Stimulated activated CD8-positive, alpha-beta memory T cell treated with anti-CD3 and anti-CD28 coated beads, Interleukin-2, amount 100 ng/mL, for 1 hour (primary cell): Measurements from ENCODE around the gene CYP4F12.

ENCODE experiments used
- DNase-seq, 2 donors: peaks; one replicate each; pipeline ENCODE4 v3.0.0-alpha.2; 2020; ENCODE audit warnings: low read depth in 2 of 2

Gene CYP4F12

GRCh38 chr19:15714638-15715037, 41.8 kb downstream of the CYP4F12 start:
- no peak for DNase-seq

GRCh38 chr19:15715642-15716041, 42.8 kb downstream of the CYP4F12 start:
- no peak for DNase-seq

GRCh38 chr19:15717809-15718208, 44.9 kb downstream of the CYP4F12 start:
- no peak for DNase-seq

DNA sequence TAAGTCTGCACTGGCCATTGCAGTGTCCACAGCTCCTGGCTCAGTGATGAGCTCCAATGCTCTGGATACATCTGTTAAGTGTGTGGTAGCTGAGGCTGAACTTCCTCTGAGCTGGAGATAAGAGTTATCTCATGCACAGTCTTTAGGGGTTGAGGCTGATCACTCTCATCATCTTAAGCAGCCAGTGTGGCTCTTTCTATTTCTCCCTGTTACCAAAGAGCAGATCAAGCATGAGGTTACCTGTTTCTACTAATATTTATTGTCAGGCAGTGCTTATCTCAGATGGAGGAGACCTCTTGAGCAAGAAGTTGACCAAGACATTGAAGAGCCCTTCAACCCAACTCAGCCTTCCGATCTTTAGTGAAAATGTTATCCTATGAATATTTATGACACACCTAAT, 48.4 kb downstream of the CYP4F12 start:
- DNase-seq: no peak

DNA sequence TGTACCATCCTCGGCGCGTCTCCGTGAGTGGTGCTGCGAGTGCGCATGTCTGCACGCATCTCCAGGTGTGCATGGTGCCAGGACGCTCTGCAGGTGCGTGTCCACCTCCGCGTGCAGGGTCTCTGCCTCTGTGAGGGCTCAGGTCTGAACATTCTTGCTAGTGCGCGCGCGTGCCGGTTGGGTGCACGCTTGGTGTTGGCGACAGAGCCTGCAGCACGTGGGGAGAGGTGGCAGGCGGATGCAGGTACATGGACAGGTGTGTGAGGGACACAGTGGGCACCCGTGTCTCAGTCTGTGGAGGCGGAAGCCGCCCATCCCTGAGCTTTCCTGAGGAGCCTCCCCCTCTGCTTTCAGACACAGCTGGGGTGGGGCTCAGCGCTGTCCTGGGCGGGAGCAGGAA, 50.1 kb downstream of the CYP4F12 start:
- DNase-seq: no peak

- DNase-seq: no peak
Observed at GRCh38 chr19:15727724-15728123, 54.8 kb downstream of the CYP4F12 start, which contains the start of gene OR10H2. TSS of gene OR10H2 (plus strand) at chr19:15728024. CDS start at chr19:15728044, 20 bp downstream.

GRCh38 chr19:15730538-15730937, 57.7 kb downstream of the CYP4F12 start:
- no peak for DNase-seq

- DNase-seq: no peak
Observed at GRCh38 chr19:15732388-15732787, 59.5 kb downstream of the CYP4F12 start.

- no peak for DNase-seq
Observed at GRCh38 chr19:15733895-15734294, 61.0 kb downstream of the CYP4F12 start.

DNA sequence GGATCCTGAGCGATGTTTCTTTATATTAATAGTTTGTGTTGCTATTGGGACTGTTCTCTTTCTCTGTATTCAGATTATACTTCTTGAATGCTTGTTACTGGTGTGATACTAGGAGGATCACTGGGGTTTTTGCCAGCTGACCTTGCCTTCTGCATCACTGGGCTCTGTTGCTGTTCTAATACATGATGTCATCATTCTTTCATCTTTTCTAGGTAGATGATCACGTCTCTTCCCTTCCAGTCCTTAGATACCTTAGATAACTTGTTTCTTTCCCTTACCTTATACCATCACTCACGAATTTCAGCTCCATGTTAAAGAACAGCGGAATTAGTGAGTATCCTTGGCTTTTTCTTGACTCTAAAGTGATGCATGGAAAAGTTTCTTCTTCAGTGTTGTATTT, 64.8 kb downstream of the CYP4F12 start, which contains the start of gene OR10H3:
TSS of gene OR10H3 (plus strand) at position 264 of the 400 bp plus-strand sequence. CDS start 3,408 bp downstream, outside the sequence.
- DNase-seq: no peak

DNA sequence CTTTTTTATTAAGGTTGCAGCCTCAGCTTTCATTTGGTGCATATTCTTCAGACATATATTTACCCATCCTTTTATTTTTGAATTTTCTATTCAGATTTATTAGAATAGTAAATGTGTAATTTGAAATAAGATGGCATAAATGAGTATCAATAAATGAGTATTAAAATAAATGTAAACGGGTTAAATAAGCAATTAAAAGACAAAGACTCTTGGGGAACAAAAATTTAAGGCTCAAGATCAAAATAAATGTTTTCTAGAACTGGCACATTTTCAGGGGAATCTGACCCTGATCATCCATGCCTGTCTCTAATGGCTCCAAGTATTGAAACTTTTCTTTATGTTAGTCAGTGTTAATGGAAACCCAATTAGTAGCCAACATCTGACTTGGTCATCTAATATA, 67.9 kb downstream of the CYP4F12 start:
- DNase-seq: no peak
